HFFc6 (cell line): ENCODE data around the gene RAB8B. TPM values are rescaled to one million over a fixed set of nuclear protein-coding genes. Genes with fewer than 3 reads are reported as not detected.

Source experiments
- DNase-seq: peaks from one replicate; pipeline ENCODE4 v3.0.0-alpha.2; 2018
- H3K27ac Mint-ChIP-seq: 2 replicates; pipeline ENCODE4 v1.8.0; 2020; ENCODE audit warnings: mild to moderate bottlenecking, mixed read lengths
- H3K27me3 Mint-ChIP-seq: 2 replicates; pipeline ENCODE4 v1.8.0; 2021; ENCODE audit warnings: mild to moderate bottlenecking, moderate library complexity, mixed read lengths; ENCODE audit not compliant: insufficient read depth
- H3K36me3 Mint-ChIP-seq: 2 replicates; pipeline ENCODE4 v1.8.0; 2021; ENCODE audit warnings: low read depth, mixed read lengths
- H3K4me1 Mint-ChIP-seq: 2 replicates; pipeline ENCODE4 v1.8.0; 2020; ENCODE audit warnings: low read depth, mixed read lengths
- H3K4me3 Mint-ChIP-seq: 2 replicates; pipeline ENCODE4 v1.8.0; 2020; ENCODE audit warnings: mild to moderate bottlenecking, moderate library complexity, mixed read lengths
- H3K9me3 Mint-ChIP-seq: 2 replicates; pipeline ENCODE4 v1.8.0; 2020; ENCODE audit warnings: mild to moderate bottlenecking, mixed read lengths
- total RNA-seq, 6 experiments: library from RNA; stranded (reverse); fragmentation: NEBNext Ultra II Directional; extraction: Animal tissue kit (Norgen Biotek cat#: 25700); gene quantifications; 2 replicates in 1 of 6; 3 replicates in 5 of 6; pipeline ENCODE4 v1.2.3, GENCODE V29; 2021
- TF ChIP-seq, protein P1 (sequence below): fragments of 200-600 bp; sonication (generic); IDR thresholded peaks from 2 replicates; pipeline ENCODE4 v1.5.0; 2021; ENCODE audit warnings: antibody characterized with exemption, mild to moderate bottlenecking

RAB8B gene
- total RNA-seq, 6 experiments from 2014 or later, result 24.7 to 38.4 (median 33.2) TPM

DNA sequence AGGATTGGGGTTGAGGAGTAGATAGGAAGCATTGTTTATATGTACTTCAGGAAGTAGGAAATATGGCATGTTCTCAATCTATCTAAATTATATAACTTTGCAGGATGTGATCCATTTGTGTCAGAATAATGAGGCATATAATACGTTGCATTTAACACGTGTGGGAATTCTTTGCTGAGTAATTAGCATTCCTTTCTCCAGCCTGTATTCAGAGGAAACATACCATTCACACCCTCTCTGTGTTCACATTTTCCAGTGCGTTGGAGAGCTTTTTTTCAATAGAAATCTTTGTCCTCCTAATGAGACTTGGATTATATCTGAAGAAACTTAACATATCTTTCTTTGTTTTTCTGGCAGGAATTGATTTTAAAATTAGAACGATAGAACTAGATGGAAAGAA lies 55.0 kb downstream of the RAB8B start:
- Mint-ChIP-seq H3K27ac (no peak overlapping the region), H3K4me3 (no peak overlapping the region), H3K9me3 (peaks cover 11% of the 10 kb centered on the region; the same call in 1 of the 2 replicates), H3K36me3 (peaks cover 38% of the 10 kb centered on the region), H3K27me3 (peaks cover 2% of the 10 kb centered on the region; the same call in 1 of the 2 replicates), H3K4me1 (peaks cover 62% of the 10 kb centered on the region)
- TF ChIP-seq, protein P1, sequence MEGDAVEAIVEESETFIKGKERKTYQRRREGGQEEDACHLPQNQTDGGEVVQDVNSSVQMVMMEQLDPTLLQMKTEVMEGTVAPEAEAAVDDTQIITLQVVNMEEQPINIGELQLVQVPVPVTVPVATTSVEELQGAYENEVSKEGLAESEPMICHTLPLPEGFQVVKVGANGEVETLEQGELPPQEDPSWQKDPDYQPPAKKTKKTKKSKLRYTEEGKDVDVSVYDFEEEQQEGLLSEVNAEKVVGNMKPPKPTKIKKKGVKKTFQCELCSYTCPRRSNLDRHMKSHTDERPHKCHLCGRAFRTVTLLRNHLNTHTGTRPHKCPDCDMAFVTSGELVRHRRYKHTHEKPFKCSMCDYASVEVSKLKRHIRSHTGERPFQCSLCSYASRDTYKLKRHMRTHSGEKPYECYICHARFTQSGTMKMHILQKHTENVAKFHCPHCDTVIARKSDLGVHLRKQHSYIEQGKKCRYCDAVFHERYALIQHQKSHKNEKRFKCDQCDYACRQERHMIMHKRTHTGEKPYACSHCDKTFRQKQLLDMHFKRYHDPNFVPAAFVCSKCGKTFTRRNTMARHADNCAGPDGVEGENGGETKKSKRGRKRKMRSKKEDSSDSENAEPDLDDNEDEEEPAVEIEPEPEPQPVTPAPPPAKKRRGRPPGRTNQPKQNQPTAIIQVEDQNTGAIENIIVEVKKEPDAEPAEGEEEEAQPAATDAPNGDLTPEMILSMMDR, result no peak
- no peak for DNase-seq

DNA sequence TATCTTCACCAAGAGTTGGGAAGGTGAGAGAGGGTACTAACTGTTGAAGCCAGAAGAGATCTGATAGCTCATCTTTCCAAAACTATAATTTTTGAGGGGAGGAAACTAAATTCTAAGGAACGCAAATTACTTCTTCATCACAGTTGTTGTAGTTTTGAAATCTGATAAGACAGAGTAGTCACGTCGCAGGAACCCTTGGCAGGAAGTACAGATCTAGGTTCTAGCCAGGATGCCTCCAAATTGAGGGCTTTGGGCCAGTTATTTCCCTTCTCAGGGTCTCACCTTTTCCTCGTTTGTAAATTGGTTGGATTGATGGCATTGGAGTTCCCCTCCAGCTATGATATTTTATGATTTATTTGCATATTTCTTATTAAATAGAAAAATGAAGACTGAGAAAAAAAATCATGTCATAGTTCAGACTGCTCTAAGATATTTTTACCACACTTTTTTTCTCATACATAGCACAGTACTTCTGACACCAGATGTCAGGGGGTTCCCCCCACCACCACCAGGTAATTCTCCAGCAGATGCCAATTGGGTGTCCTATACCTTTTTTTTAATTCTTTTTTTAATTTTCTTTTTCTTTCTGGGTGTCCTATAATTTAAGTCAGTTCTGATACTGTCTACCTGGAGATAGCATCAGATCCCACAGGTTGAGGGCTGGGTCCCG lies 55.7 kb downstream of the RAB8B start:
- TF ChIP-seq, protein P1, result no peak
- peaks cover 11% of the 10 kb centered on the region; the same call in 1 of the 2 replicates for H3K9me3 Mint-ChIP-seq
- peaks cover 2% of the 10 kb centered on the region for H3K27me3 Mint-ChIP-seq
- H3K4me3 Mint-ChIP-seq, result no peak overlapping the region
- peaks cover 62% of the 10 kb centered on the region for H3K4me1 Mint-ChIP-seq
- peaks cover 36% of the 10 kb centered on the region for H3K36me3 Mint-ChIP-seq
- DNase-seq, result no peak
- H3K27ac Mint-ChIP-seq, result no peak overlapping the region

DNA sequence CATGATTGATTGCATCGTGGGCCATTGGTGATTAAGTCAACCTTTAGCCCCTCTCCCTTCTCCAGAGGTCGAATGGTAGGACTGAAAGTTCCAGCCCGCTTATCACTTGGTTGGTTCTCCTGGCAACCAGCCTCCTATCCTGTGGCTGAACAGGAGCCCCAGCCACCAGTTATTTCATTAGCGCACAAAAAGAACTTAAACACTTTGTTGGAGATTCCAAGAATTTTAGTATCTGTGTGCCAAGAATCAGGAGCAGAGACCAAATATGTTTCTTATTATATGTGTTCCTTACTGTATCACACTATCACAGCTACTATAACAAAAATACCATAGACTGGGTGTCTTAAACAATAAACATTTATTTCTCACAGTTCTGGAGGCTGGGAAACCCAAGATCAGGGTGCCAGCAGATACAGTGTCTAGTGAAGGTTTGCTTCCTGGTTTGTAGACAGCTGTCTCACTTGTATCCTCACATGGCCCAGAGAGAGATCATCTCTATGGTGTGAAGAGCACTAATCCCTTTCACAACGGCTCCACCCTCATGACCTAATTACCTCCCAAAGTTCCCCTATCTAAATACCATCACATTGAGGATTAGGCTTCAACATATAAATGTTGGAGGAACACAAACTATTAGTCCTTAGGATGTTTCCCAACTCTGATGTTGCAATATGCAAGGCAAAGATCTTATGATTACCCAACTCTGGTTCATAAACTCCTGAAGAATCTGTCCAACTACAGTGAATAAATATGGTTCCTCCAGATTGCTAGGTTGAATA lies 57.5 kb downstream of the RAB8B start:
- H3K9me3 Mint-ChIP-seq, result peaks cover 11% of the 10 kb centered on the region; the same call in 1 of the 2 replicates
- no peak overlapping the region for H3K4me3 Mint-ChIP-seq
- H3K36me3 Mint-ChIP-seq, result peaks cover 36% of the 10 kb centered on the region
- peak overlapping the region; percentile 72 for H3K27ac Mint-ChIP-seq
- peaks cover 80% of the 10 kb centered on the region for H3K4me1 Mint-ChIP-seq
- H3K27me3 Mint-ChIP-seq, result peaks cover 2% of the 10 kb centered on the region
- TF ChIP-seq, protein P1, result no peak
- peak; percentile 79 for DNase-seq

- Mint-ChIP-seq H3K4me1 (peaks cover 65% of the 10 kb centered on the region), H3K9me3 (no peaks in the 10 kb centered on the region), H3K27me3 (peaks cover 2% of the 10 kb centered on the region), H3K36me3 (peaks cover 16% of the 10 kb centered on the region), H3K27ac (peak overlapping the region; percentile 93), H3K4me3 (peak overlapping the region; percentile 42)
- DNase-seq, result peak; percentile 100
- TF ChIP-seq, protein P1, result no peak
Observed at GRCh38 chr15:63250312-63250965, 61.0 kb downstream of the RAB8B start.

DNA sequence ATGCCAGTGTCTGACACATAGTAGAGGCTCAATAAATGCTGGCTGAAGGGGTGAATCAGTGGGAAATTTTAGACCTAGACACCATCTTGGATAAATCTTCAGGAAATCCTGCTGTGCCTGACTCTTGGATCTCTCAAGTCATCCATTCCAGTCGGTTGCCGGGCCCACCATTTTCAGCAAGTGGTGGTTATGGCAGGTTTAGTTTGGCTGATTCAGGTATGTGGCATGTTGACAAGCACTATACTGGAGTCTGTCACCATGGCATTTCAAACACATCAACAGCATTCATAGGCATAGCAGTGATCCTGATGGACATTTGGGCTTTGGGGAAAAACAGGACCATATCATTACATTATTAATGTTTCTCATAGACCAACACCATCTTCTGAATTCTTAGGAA lies 62.3 kb downstream of the RAB8B start:
- H3K27ac Mint-ChIP-seq, result peak overlapping the region; percentile 93
- peaks cover 9% of the 10 kb centered on the region for H3K36me3 Mint-ChIP-seq
- no peaks in the 10 kb centered on the region; the same call in 1 of the 2 replicates for H3K27me3 Mint-ChIP-seq
- H3K4me1 Mint-ChIP-seq, result peaks cover 70% of the 10 kb centered on the region
- H3K9me3 Mint-ChIP-seq, result no peaks in the 10 kb centered on the region
- peak overlapping the region; percentile 42; the same call in 1 of the 2 replicates for H3K4me3 Mint-ChIP-seq
- TF ChIP-seq, protein P1, result no peak
- no peak for DNase-seq
